SU-DHL-6 (cell line): ENCODE results near the gene IBA57.

ENCODE experiments used
- H2AFZ ChIP-seq: fragments of 200-600 bp; sonication (generic); 2 replicates; pipeline ENCODE4 v1.6.1; 2014; ENCODE audit warnings: low read depth, mild to moderate bottlenecking, moderate library complexity, mixed read lengths, antibody characterized with exemption, low read length; ENCODE audit not compliant: severe bottlenecking
- H3F3A ChIP-seq: fragments of 200-600 bp; shearing (Covaris generic); 2 replicates; pipeline ENCODE4 v1.6.0; 2016; ENCODE audit warnings: antibody characterized with exemption, mild to moderate bottlenecking; ENCODE audit not compliant: insufficient read depth
- H3K27ac ChIP-seq: fragments of 200-600 bp; sonication (generic); 2 replicates; pipeline ENCODE4 v1.5.1; 2016; ENCODE audit warnings: low read depth, mild to moderate bottlenecking, low read length, moderate library complexity, mixed read lengths
- H3K27me3 ChIP-seq: fragments of 200-600 bp; sonication (generic), shearing (Covaris generic); 2 replicates; pipeline ENCODE4 v1.6.0; 2014; ENCODE audit warnings: mild to moderate bottlenecking, low read length
- H3K36me3 ChIP-seq: fragments of 200-600 bp; sonication (generic); 2 replicates; pipeline ENCODE4 v1.6.1; 2014; ENCODE audit warnings: mild to moderate bottlenecking, low read length, mixed read lengths
- H3K4me2 ChIP-seq: fragments of 300-600, 200-600 bp; shearing (Covaris generic), sonication (generic); 2 replicates; pipeline ENCODE4 v1.6.0; 2014; ENCODE audit warnings: low read length, low read depth, mild to moderate bottlenecking; ENCODE audit not compliant: poor library complexity, severe bottlenecking
- H3K4me3 ChIP-seq: fragments of 200-600 bp; sonication (generic); 2 replicates; pipeline ENCODE4 v1.5.1; 2014; ENCODE audit warnings: antibody characterized with exemption, low read length, mild to moderate bottlenecking, mixed read lengths; ENCODE audit not compliant: insufficient read depth, poor library complexity, severe bottlenecking
- H3K79me2 ChIP-seq: fragments of 200-600 bp; sonication (generic); 2 replicates; pipeline ENCODE4 v1.6.1; 2014; ENCODE audit warnings: mild to moderate bottlenecking, low read length, moderate library complexity; ENCODE audit not compliant: insufficient read depth
- H3K9ac ChIP-seq: fragments of 200-600 bp; sonication (generic); 2 replicates; pipeline ENCODE4 v1.7.0; 2014; ENCODE audit warnings: mild to moderate bottlenecking, low read length
- H3K9me2 ChIP-seq: fragments of 200-600 bp; sonication (generic); replicated peaks from 2 replicates; pipeline ENCODE4 v1.6.1; 2014; ENCODE audit warnings: low read length; ENCODE audit not compliant: insufficient read depth
- H3K9me3 ChIP-seq: fragments of 200-600 bp; sonication (generic); 2 replicates; pipeline ENCODE4 v1.6.1; 2014; ENCODE audit warnings: low read length, mixed read lengths; ENCODE audit not compliant: insufficient read depth
- H4K20me1 ChIP-seq: fragments of 200-600 bp; sonication (generic); 2 replicates; pipeline ENCODE4 v1.6.1; 2014; ENCODE audit warnings: low read depth, mild to moderate bottlenecking, antibody characterized with exemption, low read length, moderate library complexity, mixed read lengths
- EZH2phosphoT487 ChIP-seq: fragments of 200-600 bp; sonication (generic), shearing (Covaris generic); conservative IDR thresholded peaks from 2 replicates; pipeline ENCODE4 v1.6.1; 2018; ENCODE audit warnings: mild to moderate bottlenecking, antibody characterized with exemption, low read length, moderate library complexity, mixed read lengths
- TF ChIP-seq, protein P1 (sequence below): fragments of 200-600 bp; sonication (generic); IDR thresholded peaks from one replicate; pipeline ENCODE4 v1.5.1; 2017; ENCODE audit warnings: antibody characterized with exemption, mild to moderate bottlenecking, low read length, moderate library complexity; ENCODE audit not compliant: insufficient read depth, poor library complexity, severe bottlenecking

Gene IBA57

DNA sequence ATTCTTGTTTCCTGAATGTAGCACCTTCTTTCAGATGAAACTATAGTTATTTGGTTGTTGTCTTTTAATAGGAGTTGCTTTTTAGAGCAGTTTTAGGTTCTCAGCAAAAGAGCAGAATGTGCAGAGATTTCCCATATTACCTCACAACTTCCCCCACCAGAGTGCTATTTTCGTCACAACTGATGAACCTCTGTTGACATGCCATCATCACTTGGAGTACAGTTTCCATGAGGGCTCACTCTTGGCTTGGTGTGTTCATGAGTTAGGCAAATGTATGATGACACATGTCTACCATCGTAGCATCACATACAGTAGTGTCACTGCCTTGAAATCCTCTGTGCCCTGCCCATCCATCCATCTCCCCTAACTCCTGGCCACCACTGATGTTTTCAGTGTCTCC is 3.7 kb downstream of the IBA57 start:
- H4K20me1 ChIP-seq: no peaks in the 10 kb centered on the region
- TF ChIP-seq EZH2phosphoT487: no peak
- TF ChIP-seq, protein P1, sequence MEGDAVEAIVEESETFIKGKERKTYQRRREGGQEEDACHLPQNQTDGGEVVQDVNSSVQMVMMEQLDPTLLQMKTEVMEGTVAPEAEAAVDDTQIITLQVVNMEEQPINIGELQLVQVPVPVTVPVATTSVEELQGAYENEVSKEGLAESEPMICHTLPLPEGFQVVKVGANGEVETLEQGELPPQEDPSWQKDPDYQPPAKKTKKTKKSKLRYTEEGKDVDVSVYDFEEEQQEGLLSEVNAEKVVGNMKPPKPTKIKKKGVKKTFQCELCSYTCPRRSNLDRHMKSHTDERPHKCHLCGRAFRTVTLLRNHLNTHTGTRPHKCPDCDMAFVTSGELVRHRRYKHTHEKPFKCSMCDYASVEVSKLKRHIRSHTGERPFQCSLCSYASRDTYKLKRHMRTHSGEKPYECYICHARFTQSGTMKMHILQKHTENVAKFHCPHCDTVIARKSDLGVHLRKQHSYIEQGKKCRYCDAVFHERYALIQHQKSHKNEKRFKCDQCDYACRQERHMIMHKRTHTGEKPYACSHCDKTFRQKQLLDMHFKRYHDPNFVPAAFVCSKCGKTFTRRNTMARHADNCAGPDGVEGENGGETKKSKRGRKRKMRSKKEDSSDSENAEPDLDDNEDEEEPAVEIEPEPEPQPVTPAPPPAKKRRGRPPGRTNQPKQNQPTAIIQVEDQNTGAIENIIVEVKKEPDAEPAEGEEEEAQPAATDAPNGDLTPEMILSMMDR: no peak
- H3K9me3 ChIP-seq: no peaks in the 10 kb centered on the region
- H3F3A ChIP-seq: no peaks in the 10 kb centered on the region
- no peak overlapping the region for H3K4me2 ChIP-seq
- no peaks in the 10 kb centered on the region for H3K36me3 ChIP-seq
- H3K9ac ChIP-seq: no peak overlapping the region
- no peak overlapping the region for H3K4me3 ChIP-seq
- H3K9me2 ChIP-seq: no peaks in the 10 kb centered on the region
- no peak overlapping the region for H3K27ac ChIP-seq
- H3K79me2 ChIP-seq: no peaks in the 10 kb centered on the region
- H3K27me3 ChIP-seq: no peaks in the 10 kb centered on the region
- no peak overlapping the region for H2AFZ ChIP-seq

DNA sequence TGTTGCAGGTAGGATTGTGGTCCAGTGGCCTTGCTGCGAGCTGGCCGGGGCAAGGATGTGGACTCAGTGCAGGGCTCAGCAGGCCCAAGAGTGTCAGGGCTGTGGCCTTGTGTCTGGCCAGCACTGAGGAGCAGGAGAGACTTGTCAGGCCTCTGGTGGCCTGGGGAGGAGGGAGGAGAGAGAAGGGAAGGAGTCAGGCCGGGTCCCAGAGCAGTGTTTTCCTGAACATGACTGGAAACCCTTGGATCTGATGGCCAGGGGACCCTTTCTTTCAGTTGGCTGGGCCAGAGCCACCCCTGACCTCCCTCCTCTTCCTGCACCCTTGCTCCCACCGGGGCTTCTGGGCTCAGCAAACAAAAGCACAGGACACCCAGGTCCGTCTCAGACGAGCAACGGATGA is 5.1 kb downstream of the IBA57 start:
- Histone ChIP-seq H3K27me3 (no peaks in the 10 kb centered on the region), H3K27ac (no peak overlapping the region), H3K79me2 (no peaks in the 10 kb centered on the region), H3K4me2 (no peak overlapping the region), H3K9me3 (no peaks in the 10 kb centered on the region), H4K20me1 (no peaks in the 10 kb centered on the region), H3K4me3 (no peak overlapping the region), H3K9me2 (no peaks in the 10 kb centered on the region), H3F3A (no peaks in the 10 kb centered on the region), H3K9ac (no peak overlapping the region), H3K36me3 (no peaks in the 10 kb centered on the region), H2AFZ (no peak overlapping the region)
- TF ChIP-seq, protein P1: no peak
- no peak for TF ChIP-seq EZH2phosphoT487

DNA sequence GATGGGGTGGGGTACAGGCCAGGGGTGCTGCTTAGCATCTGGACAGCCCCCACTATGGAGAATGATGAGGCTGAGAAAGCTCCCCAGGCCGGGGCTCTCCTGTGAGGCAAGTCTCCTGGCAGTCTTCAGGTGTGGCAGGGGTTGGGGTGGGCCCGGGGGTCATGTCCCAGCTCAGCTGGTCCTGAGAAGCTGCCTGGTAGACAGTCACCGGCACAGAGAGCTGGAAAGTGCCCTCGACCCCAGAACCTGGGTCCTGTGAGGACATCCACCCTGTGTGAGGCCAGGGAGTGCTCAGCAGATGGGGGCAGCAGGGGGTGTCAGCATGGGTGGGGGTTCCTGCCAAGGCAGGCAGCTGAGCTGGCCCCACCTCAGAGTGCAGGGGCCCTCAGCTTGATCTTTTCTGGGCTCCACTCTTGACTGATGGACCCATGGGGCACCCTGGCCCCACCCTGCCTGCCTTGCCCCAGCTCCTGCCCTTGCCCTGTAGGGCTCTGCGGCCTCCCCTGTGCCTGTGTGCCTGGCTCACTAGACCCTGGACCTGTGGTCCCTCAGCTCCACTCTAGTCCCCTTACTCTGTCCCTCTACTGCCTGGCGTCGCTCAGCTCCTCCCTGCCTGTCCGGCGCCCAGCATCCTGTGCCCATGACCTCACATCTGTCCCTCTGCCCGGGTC is 5.8 kb downstream of the IBA57 start:
- Histone ChIP-seq H3F3A (no peaks in the 10 kb centered on the region), H3K36me3 (no peaks in the 10 kb centered on the region), H4K20me1 (no peaks in the 10 kb centered on the region), H2AFZ (no peak overlapping the region), H3K4me3 (no peak overlapping the region), H3K27ac (no peak overlapping the region), H3K4me2 (no peak overlapping the region), H3K9ac (no peak overlapping the region), H3K27me3 (no peaks in the 10 kb centered on the region), H3K9me2 (no peaks in the 10 kb centered on the region), H3K9me3 (no peaks in the 10 kb centered on the region), H3K79me2 (no peaks in the 10 kb centered on the region)
- TF ChIP-seq EZH2phosphoT487: no peak
- TF ChIP-seq, protein P1: no peak
